DMS 273 (cell line): Measurements from ENCODE around the gene IL23A.
"Not testable (repeated sequence)": the region's sequence is repeated elsewhere in the genome, so short reads cannot be mapped to it uniquely, and the experiment has no call there.

Experiments used
- DNase-seq: peaks from one replicate; lab custom pipeline; 2025; ENCODE audit not compliant: unreplicated experiment; lab: John Stamatoyannopoulos, UW

IL23A gene

GRCh38 chr12:56324206-56324605 is 14.5 kb upstream of the IL23A start:
- DNase-seq: no peak

GRCh38 chr12:56326126-56326525 is 12.6 kb upstream of the IL23A start:
- DNase-seq: no peak

GRCh38 chr12:56326533-56326932 is 12.2 kb upstream of the IL23A start:
- DNase-seq: no peak

- DNase-seq: no peak
These were observed 7.7 kb upstream of the IL23A start for GRCh38 chr12:56330936-56331490.

GRCh38 chr12:56332512-56333196 is 6.0 kb upstream of the IL23A start:
- DNase-seq: no peak

GRCh38 chr12:56333197-56333678 is 5.4 kb upstream of the IL23A start:
- DNase-seq: no peak

GRCh38 chr12:56333679-56334489 is 4.8 kb upstream of the IL23A start, which contains the start of gene PAN2:
Gene PAN2, minus strand, starts transcription at chr12:56334000. Its CDS starts 906 bp downstream, at chr12:56333094.
- peak; percentile 97 for DNase-seq

GRCh38 chr12:56334490-56334793 is 4.2 kb upstream of the IL23A start:
- no peak for DNase-seq

- not testable (repeated sequence) for DNase-seq
These were observed 3.2 kb upstream of the IL23A start for GRCh38 chr12:56335527-56335926.

GRCh38 chr12:56336361-56337167 is 2.1 kb upstream of the IL23A start:
- no peak for DNase-seq

GRCh38 chr12:56337753-56338251 is 882 bp upstream of the IL23A start:
- no peak for DNase-seq

- DNase-seq: no peak
These were observed 406 bp downstream of the IL23A start for GRCh38 chr12:56339158-56339422.

GRCh38 chr12:56341616-56342015 is 2.9 kb downstream of the IL23A start:
- DNase-seq: peak; percentile 13

- not testable (repeated sequence) for DNase-seq
These were observed 3.6 kb downstream of the IL23A start for GRCh38 chr12:56342290-56342689.

- DNase-seq: no peak
These were observed 8.0 kb downstream of the IL23A start for GRCh38 chr12:56346675-56347074.

GRCh38 chr12:56347255-56347654 is 8.6 kb downstream of the IL23A start:
- not testable (repeated sequence) for DNase-seq

GRCh38 chr12:56348776-56349175 is 10.1 kb downstream of the IL23A start:
- DNase-seq: no peak

- DNase-seq: no peak
These were observed 12.0 kb downstream of the IL23A start for GRCh38 chr12:56350662-56351061.

- no peak for DNase-seq
These were observed 12.6 kb downstream of the IL23A start for GRCh38 chr12:56351325-56351724.

- no peak for DNase-seq
These were observed 20.3 kb downstream of the IL23A start for GRCh38 chr12:56358836-56359532.
